ENCODE measurements around the gene BAD. TPM values are rescaled to one million over a fixed set of nuclear protein-coding genes. Genes with fewer than 3 reads are reported as not detected.
A peak's percentile ranks its signal among the peaks of the same experiment; 100 is the strongest.

The BAD gene
- total RNA-seq, 1 donor from 2014 or later, result 73.6 TPM

DNA sequence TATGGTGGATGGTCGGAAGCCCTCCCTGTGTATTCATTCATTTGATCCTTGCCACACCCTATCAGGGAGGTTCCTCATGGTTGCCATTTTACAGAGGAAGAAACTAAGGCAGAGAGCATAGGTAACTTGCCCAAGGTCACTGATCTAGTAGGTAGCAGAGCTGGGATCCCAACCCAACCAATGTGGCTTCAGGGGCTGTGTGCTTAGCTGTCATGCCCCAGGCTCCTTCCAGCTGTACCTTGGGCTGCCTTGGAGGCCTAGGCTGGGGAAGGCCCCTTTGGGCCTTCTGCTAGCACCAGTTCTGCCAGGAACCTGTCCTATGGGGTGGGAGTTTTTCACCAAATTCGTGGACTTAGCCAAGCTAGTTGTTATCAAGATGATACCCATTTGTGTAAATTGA is 8.6 kb downstream of the BAD start:
- no peak overlapping the region for H3K4me3 Mint-ChIP-seq (ENCODE audit: unreplicated experiment)
- DNase-seq (ENCODE audit: extremely low spot score, unreplicated experiment), result no peak
- peaks cover 21% of the 10 kb centered on the region for H3K4me1 Mint-ChIP-seq (ENCODE audit: unreplicated experiment)
- H3K27ac Mint-ChIP-seq (ENCODE audit: unreplicated experiment), result peak overlapping the region; percentile 54
- no peaks in the 10 kb centered on the region for H3K27me3 Mint-ChIP-seq (ENCODE audit: unreplicated experiment)
- TF ChIP-seq, protein P1, sequence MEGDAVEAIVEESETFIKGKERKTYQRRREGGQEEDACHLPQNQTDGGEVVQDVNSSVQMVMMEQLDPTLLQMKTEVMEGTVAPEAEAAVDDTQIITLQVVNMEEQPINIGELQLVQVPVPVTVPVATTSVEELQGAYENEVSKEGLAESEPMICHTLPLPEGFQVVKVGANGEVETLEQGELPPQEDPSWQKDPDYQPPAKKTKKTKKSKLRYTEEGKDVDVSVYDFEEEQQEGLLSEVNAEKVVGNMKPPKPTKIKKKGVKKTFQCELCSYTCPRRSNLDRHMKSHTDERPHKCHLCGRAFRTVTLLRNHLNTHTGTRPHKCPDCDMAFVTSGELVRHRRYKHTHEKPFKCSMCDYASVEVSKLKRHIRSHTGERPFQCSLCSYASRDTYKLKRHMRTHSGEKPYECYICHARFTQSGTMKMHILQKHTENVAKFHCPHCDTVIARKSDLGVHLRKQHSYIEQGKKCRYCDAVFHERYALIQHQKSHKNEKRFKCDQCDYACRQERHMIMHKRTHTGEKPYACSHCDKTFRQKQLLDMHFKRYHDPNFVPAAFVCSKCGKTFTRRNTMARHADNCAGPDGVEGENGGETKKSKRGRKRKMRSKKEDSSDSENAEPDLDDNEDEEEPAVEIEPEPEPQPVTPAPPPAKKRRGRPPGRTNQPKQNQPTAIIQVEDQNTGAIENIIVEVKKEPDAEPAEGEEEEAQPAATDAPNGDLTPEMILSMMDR (IDR thresholded peaks at IDR 0.05), result no peak
- H3K36me3 Mint-ChIP-seq (ENCODE audit: unreplicated experiment), result peaks cover 8% of the 10 kb centered on the region
- H3K9me3 Mint-ChIP-seq (ENCODE audit: unreplicated experiment), result no peaks in the 10 kb centered on the region

DNA sequence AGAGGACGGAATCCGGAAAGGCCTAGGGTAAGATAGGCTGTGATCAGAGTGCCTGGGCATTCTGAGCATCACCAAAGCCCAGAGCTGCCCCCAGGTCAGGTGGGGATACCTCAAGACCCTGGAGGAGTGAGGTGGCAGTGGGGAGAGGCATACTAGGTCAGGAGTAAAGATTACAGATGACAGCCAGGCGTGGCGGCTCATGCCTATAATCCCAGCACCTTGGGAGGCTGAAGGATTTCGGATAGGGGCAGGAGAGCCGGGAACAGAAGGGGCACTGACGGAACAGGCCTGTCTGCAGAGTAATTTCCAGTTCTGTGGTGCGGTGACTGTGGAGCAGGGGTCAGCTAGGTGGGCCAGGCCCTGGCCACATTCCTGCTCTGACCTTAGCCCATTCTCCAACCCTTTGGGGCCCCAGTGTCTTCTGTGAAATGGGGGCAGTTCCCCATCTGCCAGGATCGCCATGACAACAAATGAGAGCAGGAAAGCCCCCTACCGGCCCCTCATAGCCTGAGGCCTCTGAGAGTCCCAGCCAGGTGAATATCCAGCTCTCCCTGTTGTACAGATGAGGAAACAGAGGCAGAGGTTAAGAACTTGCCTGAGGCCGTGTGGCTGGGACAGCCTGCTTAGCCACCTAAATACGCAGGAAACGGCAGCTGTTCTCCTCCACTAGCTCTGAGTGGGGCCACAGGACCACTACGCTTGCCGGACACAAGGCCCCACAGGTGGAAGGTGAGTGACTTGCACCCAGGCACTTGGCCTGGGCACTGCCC is 9.2 kb downstream of the BAD start:
- Mint-ChIP-seq H3K27me3 (ENCODE audit: unreplicated experiment) (no peaks in the 10 kb centered on the region), H3K4me3 (ENCODE audit: unreplicated experiment) (no peak overlapping the region), H3K27ac (ENCODE audit: unreplicated experiment) (peak overlapping the region; percentile 54), H3K4me1 (ENCODE audit: unreplicated experiment) (peaks cover 21% of the 10 kb centered on the region), H3K36me3 (ENCODE audit: unreplicated experiment) (peaks cover 8% of the 10 kb centered on the region), H3K9me3 (ENCODE audit: unreplicated experiment) (no peaks in the 10 kb centered on the region)
- TF ChIP-seq, protein P1 (IDR thresholded peaks at IDR 0.05), result no peak
- no peak for DNase-seq (ENCODE audit: extremely low spot score, unreplicated experiment)

DNA sequence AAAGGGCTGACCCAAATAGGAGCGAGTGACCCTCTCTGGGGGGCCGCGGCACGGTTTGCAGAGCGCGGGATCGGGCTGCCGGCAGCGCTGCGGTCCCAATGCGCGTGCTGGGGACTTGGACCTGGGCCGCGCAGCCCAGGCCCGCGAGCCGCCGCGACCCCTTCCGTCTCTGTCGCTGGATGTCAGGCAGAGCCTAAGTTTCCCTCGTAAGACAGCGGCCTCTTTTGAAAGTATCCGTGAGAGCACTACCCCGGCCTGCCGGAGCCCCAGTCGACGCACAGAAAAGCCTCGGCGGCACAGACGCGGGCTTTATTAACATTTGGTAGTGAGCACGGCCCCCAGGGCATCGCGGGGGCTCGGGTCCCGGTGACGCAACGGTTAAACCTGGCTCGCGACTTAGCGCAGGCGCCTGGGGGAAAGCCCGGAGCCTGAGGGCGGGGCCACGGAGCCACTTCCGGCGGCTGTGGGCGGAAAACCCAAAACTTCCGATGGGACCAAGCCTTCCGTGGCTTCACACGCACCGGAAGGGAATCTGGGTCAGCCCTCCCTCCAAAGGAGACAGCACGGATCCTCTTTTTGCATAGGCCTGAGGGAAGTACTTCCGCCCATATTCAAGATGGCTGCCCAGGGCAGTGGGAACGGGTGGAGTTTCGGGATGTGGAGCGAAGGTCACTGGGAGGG is 14.8 kb downstream of the BAD start:
- H3K4me3 Mint-ChIP-seq (ENCODE audit: unreplicated experiment), result peak overlapping the region; percentile 96
- no peaks in the 10 kb centered on the region for H3K36me3 Mint-ChIP-seq (ENCODE audit: unreplicated experiment)
- peak; percentile 99 for DNase-seq (ENCODE audit: extremely low spot score, unreplicated experiment)
- peak overlapping the region; percentile 99 for H3K27ac Mint-ChIP-seq (ENCODE audit: unreplicated experiment)
- H3K4me1 Mint-ChIP-seq (ENCODE audit: unreplicated experiment), result peaks cover 22% of the 10 kb centered on the region
- no peaks in the 10 kb centered on the region for H3K9me3 Mint-ChIP-seq (ENCODE audit: unreplicated experiment)
- TF ChIP-seq, protein P1 (IDR thresholded peaks at IDR 0.05), result peak; percentile 36
- no peaks in the 10 kb centered on the region for H3K27me3 Mint-ChIP-seq (ENCODE audit: unreplicated experiment)

DNA sequence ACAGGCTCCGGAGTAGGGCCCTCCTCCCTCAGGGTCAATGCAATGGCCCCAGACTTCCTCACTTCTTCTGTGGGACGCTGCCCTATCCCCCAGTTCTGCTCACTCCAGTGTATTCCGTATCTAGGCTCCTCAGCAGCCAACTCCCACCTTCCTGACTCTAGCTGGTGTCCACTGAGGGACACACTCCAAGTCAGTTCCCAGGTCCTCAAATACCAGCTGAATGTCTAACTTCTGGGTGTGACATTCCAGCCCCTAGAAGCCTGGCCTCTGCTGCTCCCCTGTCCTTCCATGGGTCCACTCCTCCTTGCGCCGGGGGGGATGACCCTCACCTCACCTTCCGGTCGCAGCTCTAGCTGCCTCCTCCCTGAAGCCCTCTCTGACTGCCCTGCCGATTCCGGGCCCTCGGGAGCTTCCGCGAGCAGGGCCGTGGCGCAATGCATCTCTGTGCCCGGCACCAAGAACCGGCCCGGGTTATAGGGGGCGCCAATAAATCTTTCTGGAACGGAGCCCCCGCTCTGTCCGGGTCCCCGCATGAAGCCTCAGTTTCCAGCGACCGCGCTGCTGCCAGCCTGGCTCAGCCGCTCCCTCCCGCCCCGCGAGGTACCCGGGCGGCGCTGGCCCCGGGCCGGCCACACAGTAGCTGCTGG is 15.4 kb downstream of the BAD start:
- H3K27ac Mint-ChIP-seq (ENCODE audit: unreplicated experiment), result peak overlapping the region; percentile 99

More for the DNA sequence above, 15.4 kb downstream of the BAD start:
- Mint-ChIP-seq H3K36me3 (ENCODE audit: unreplicated experiment) (no peaks in the 10 kb centered on the region), H3K4me3 (ENCODE audit: unreplicated experiment) (peak overlapping the region; percentile 96), H3K9me3 (ENCODE audit: unreplicated experiment) (no peaks in the 10 kb centered on the region), H3K27me3 (ENCODE audit: unreplicated experiment) (no peaks in the 10 kb centered on the region), H3K4me1 (ENCODE audit: unreplicated experiment) (peaks cover 22% of the 10 kb centered on the region)
- TF ChIP-seq, protein P1 (IDR thresholded peaks at IDR 0.05), result no peak
- no peak for DNase-seq (ENCODE audit: extremely low spot score, unreplicated experiment)

All from osteocyte (in vitro differentiated cells).